GM12878 (cell line): ENCODE data around the gene CDYL. TPM values are rescaled to one million over a fixed set of nuclear protein-coding genes. Genes with fewer than 3 reads are reported as not detected.

Source experiments
- ATAC-seq: fragments of 200-7000 bp; cut with Tn5 transposase; 3 replicates; pipeline ENCODE4 v1.9.1; 2020; ENCODE audit warnings: mild to moderate bottlenecking, moderate library complexity
- BruUV-seq: library from RNA; stranded (reverse); fragments of 400-500 nt; replicated peaks from 2 replicates; lab custom pipeline; 2021; lab: Mats Ljungman, UMichigan
- CTCF ChIA-PET: fragments of 300-600 bp; sonication (Branson Sonifier 250); formaldehyde crosslinking; extraction: SDS; loops from one replicate; lab custom pipeline; 2021; ENCODE audit warnings: inconsistent platforms; lab: Yijun Ruan, JAX
- POLR2A ChIA-PET: fragments of 350-600 bp; formaldehyde crosslinking; extraction: SDS; loops from one replicate; lab custom pipeline; 2021; ENCODE audit warnings: inconsistent platforms; lab: Charles Lee
- RAD21 ChIA-PET: fragments of 300-600 bp; sonication (Branson Sonifier 250); formaldehyde crosslinking; loops from one replicate; lab custom pipeline; 2023; ENCODE audit warnings: antibody characterized with exemption; ENCODE audit not compliant: unreplicated experiment; lab: Charles Lee
- SMC1A ChIA-PET: fragments of 300-600 bp; sonication (Branson Sonifier 250); formaldehyde crosslinking; loops from one replicate; lab custom pipeline; 2023; ENCODE audit not compliant: unreplicated experiment, uncharacterized antibody; lab: Charles Lee
- DNase-seq: peaks from one replicate; pipeline ENCODE4 v3.0.0-alpha.2; 2011; ENCODE audit warnings: low read depth, low spot score
- FAIRE-seq: peaks from 3 replicates; lab custom pipeline; 2011; peaks lifted over from hg19 to GRCh38; lab: Jason Lieb, UNC
- H2AFZ ChIP-seq: 2 replicates; pipeline ENCODE4 v1.6.0; 2011; ENCODE audit warnings: low read depth, low read length, control low read depth; ENCODE audit not compliant: control insufficient read depth
- H3K27ac ChIP-seq: 2 replicates; pipeline ENCODE4 v1.5.1; 2011; ENCODE audit warnings: control low read depth; ENCODE audit not compliant: control insufficient read depth, insufficient read depth
- H3K27me3 ChIP-seq, 2 experiments: replicated peaks in 1 of 2; 2 replicates each; pipeline versions ENCODE4 v1.6.0 to v1.6.1; 2011; ENCODE audit warnings: low read length in 1 of 2; ENCODE audit not compliant: control insufficient read depth in 2 of 2, insufficient read depth in 2 of 2
- H3K36me3 ChIP-seq, 2 experiments: 2 replicates each; pipeline ENCODE4 v1.5.1; 2011; ENCODE audit warnings: low read length in 1 of 2; ENCODE audit not compliant: control insufficient read depth in 2 of 2, insufficient read depth in 2 of 2
- H3K4me1 ChIP-seq: 2 replicates; pipeline ENCODE4 v1.6.1; 2011; ENCODE audit warnings: mild to moderate bottlenecking, low read length, moderate library complexity, mixed read lengths; ENCODE audit not compliant: control insufficient read depth, insufficient read depth
- H3K4me2 ChIP-seq: 2 replicates; pipeline ENCODE4 v1.6.0; 2011; ENCODE audit warnings: control low read depth; ENCODE audit not compliant: control insufficient read depth, insufficient read depth
- H3K4me3 ChIP-seq: fragments of 200-600 bp; sonication (generic); 2 replicates; pipeline ENCODE4 v1.5.1; 2016
- H3K79me2 ChIP-seq: 2 replicates; pipeline ENCODE4 v1.6.0; 2011; ENCODE audit warnings: low read length; ENCODE audit not compliant: control insufficient read depth, insufficient read depth
- H3K9ac ChIP-seq: 2 replicates; pipeline ENCODE4 v1.8.0; 2011; ENCODE audit warnings: low read length, control low read depth, mixed read lengths; ENCODE audit not compliant: control insufficient read depth, insufficient read depth
- H3K9me3 ChIP-seq: replicated peaks from 3 replicates; pipeline ENCODE4 v1.5.1; 2011; ENCODE audit warnings: mild to moderate bottlenecking, low read length; ENCODE audit not compliant: control insufficient read depth, insufficient read depth
- H4K20me1 ChIP-seq: 2 replicates; pipeline ENCODE4 v1.6.0; 2011; ENCODE audit not compliant: control insufficient read depth, insufficient read depth
- ATF2 ChIP-seq: IDR thresholded peaks from 2 replicates; pipeline ENCODE4 v1.6.1; 2012; ENCODE audit warnings: low read length, inconsistent platforms
- BACH1 ChIP-seq: fragments of 450-650 bp; IDR thresholded peaks from 2 replicates; pipeline ENCODE4 v1.6.1; 2017; ENCODE audit warnings: mild to moderate bottlenecking, borderline replicate concordance
- GATAD2B ChIP-seq: fragments of 450-650 bp; conservative IDR thresholded peaks from 2 replicates; pipeline ENCODE4 v1.6.1; 2017; ENCODE audit warnings: low read depth, mild to moderate bottlenecking, moderate library complexity
- HDGF ChIP-seq: fragments of 450-650 bp; IDR thresholded peaks from 2 replicates; pipeline ENCODE4 v1.6.1; 2016; ENCODE audit warnings: antibody characterized with exemption
- HSF1 ChIP-seq: fragments of 150-350 bp; IDR thresholded peaks from 2 replicates; pipeline ENCODE4 v1.6.1; 2014; ENCODE audit warnings: mild to moderate bottlenecking, low read depth, low read length
- JUND ChIP-seq: IDR thresholded peaks from 2 replicates; pipeline ENCODE4 v1.6.1; 2012; ENCODE audit warnings: low read depth, mild to moderate bottlenecking, low read length, improper control_type of control experiment, moderate library complexity
- KAT2A ChIP-seq: conservative IDR thresholded peaks from 2 replicates; pipeline ENCODE4 v1.6.1; 2011; ENCODE audit warnings: low read depth, low read length; ENCODE audit not compliant: control insufficient read depth
- NKRF ChIP-seq: fragments of 450-650 bp; conservative IDR thresholded peaks from 2 replicates; pipeline ENCODE4 v1.6.1; 2017; ENCODE audit warnings: mild to moderate bottlenecking, moderate library complexity
- NR2C1 ChIP-seq: fragments of 450-650 bp; IDR thresholded peaks from 2 replicates; pipeline ENCODE4 v1.6.1; 2017; ENCODE audit warnings: antibody characterized with exemption, mild to moderate bottlenecking, moderate library complexity
- PAX5 ChIP-seq: IDR thresholded peaks from 2 replicates; pipeline ENCODE4 v1.6.1; 2011; ENCODE audit warnings: low read depth, low read length, borderline replicate concordance
- POU2F2 ChIP-seq: IDR thresholded peaks from 3 replicates; pipeline ENCODE4 v1.6.1; 2011; ENCODE audit warnings: low read depth, mild to moderate bottlenecking, low read length, borderline replicate concordance
- RBBP5 ChIP-seq: fragments of 200-600 bp; sonication (generic); conservative IDR thresholded peaks from 2 replicates; pipeline ENCODE4 v1.6.1; 2016
- SKIL ChIP-seq: fragments of 450-650 bp; IDR thresholded peaks from 2 replicates; pipeline ENCODE4 v1.6.1; 2017; ENCODE audit warnings: mild to moderate bottlenecking, low read depth, inconsistent platforms; ENCODE audit not compliant: poor library complexity, severe bottlenecking
- ZBTB33 ChIP-seq: fragments of 450-650 bp; IDR thresholded peaks from 2 replicates; pipeline ENCODE4 v1.6.1; 2017; ENCODE audit warnings: mild to moderate bottlenecking
- WGBS: methylation state at CpG from one replicate; pipeline ENCODE4 v1.1.6; 2016; ENCODE audit warnings: low lambda C conversion rate; ENCODE audit not compliant: insufficient replicate concordance, insufficient coverage; ENCODE audit errors: missing lambda C conversion rate; 5-methylcytosine and 5-hydroxymethylcytosine counted together
- in situ Hi-C: fragments of 300-500 bp; cut with MboI; formaldehyde crosslinking; loops from 9 replicates; pipeline ENCODE4 v1.14.3; 2018; ENCODE audit warnings: mixed read lengths
- intact Hi-C: fragments of 100-400 bp; cut with micrococcal nuclease; formaldehyde crosslinking; loops from one replicate; pipeline ENCODE4 v1.14.2; 2022; ENCODE audit not compliant: unreplicated experiment
- polyA plus RNA-seq, 11 experiments: library from polyadenylated mRNA; depleted of rRNA in 4 of 11; unstranded in 6 of 11; stranded (reverse) in 5 of 11; fragments of >200 nt; fragmentation: Nextera tagmentation in 4 of 11; fragmentation: Illumina TruSeq in 1 of 11; extraction: Ambion mirVana in 4 of 11; extraction: Trizol in 1 of 11; gene quantifications; 1 replicate in 1 of 11; 2 replicates in 10 of 11; pipeline versions ENCODE4 v1.2.1 to v1.2.3, GENCODE V29; 2011 to 2016; ENCODE audit warnings: inconsistent platforms in 2 of 11, missing spikeins in 2 of 11, low read depth in 1 of 11
- total RNA-seq, 4 experiments: library from RNA; depleted of rRNA in 3 of 4; stranded (reverse); fragments of >200 nt in 3 of 4; fragmentation: Illumina TruSeq in 1 of 4; extraction: Trizol in 1 of 4; gene quantifications; 2 replicates each; pipeline versions ENCODE4 v1.2.1 to v1.2.3, GENCODE V29; 2013 to 2021

Gene CDYL
- total and polyA plus RNA-seq, 10 of the 15 experiments (the other 5 are each of a cell fraction or from before 2014, with no cell fraction given) = 9.3 to 61.2 (median 28.5) TPM

- Histone ChIP-seq H3K9ac (no peak overlapping the region), H3K27ac (no peak overlapping the region), H4K20me1 (no peaks in the 10 kb centered on the region), H3K4me2 (no peak overlapping the region), H3K79me2 (no peaks in the 10 kb centered on the region), H3K27me3 (no peaks in the 10 kb centered on the region; a peak in 1 of 4 replicates), H3K9me3 (no peaks in the 10 kb centered on the region; the same call in 1 of the 3 replicates), H3K36me3 (no peaks in the 10 kb centered on the region), H3K4me3 (no peak overlapping the region), H2AFZ (no peak overlapping the region), H3K4me1 (no peaks in the 10 kb centered on the region)
- no peak for FAIRE-seq
- no peak for DNase-seq
- ChIA-PET POLR2A (no interaction called here), SMC1A (no interaction called here), CTCF (interaction anchor here (1.2 kb wide), 1 partner anchor 87 kb away, joined by 3 read pairs; no protein-coding TSS in a partner anchor), RAD21 (no interaction called here)
- no TSS peak for BruUV-seq
- 61% methylated on average over 3 of the region's 3 CpGs for WGBS
- no peak for ATAC-seq
- intact Hi-C loops = no loop called here
- in situ Hi-C loops = no loop called here
- TF ChIP-seq KAT2A (no peak), RBBP5 (no peak), JUND (no peak), NKRF (no peak), SKIL (no peak), HSF1 (no peak), NR2C1 (no peak), BACH1 (no peak), PAX5 (no peak), GATAD2B (no peak), HDGF (no peak), ZBTB33 (no peak), POU2F2 (no peak), ATF2 (no peak)
Measured at GRCh38 chr6:4760773-4761172, 15.4 kb upstream of the CDYL start.
